Liver (tissue), 3 donors: ENCODE measurements around the gene AFAP1.

ENCODE experiments used
- CTCF ChIP-seq: fragments of 150-350 bp; IDR thresholded peaks from 2 replicates; pipeline ENCODE4 v1.5.1; 2017; ENCODE audit warnings: improper control_type of control experiment, low read depth, low read length; ENCODE audit not compliant: missing input control
- EGR1 ChIP-seq, 2 donors: IDR thresholded peaks; 2 replicates each; pipeline ENCODE4 v1.6.1; 2016 to 2018; ENCODE audit warnings: antibody characterized with exemption in 2 of 2, low read depth in 2 of 2
- RAD21 ChIP-seq, 2 donors: IDR thresholded peaks; 2 replicates each; pipeline ENCODE4 v1.6.1; 2016; ENCODE audit warnings: antibody characterized with exemption in 2 of 2, mild to moderate bottlenecking in 2 of 2
- RXRA ChIP-seq, 2 donors: IDR thresholded peaks; 2 replicates each; pipeline ENCODE4 v1.6.1; 2017 to 2018; ENCODE audit warnings: antibody characterized with exemption in 2 of 2, mild to moderate bottlenecking in 1 of 2
- SP1 ChIP-seq: IDR thresholded peaks from 2 replicates; pipeline ENCODE4 v1.6.1; 2018; ENCODE audit warnings: antibody characterized with exemption, mild to moderate bottlenecking
- TAF1 ChIP-seq: conservative IDR thresholded peaks from 2 replicates; pipeline ENCODE4 v1.6.1; 2016; ENCODE audit warnings: antibody characterized with exemption, mild to moderate bottlenecking
- YY1 ChIP-seq: IDR thresholded peaks from 2 replicates; pipeline ENCODE4 v1.6.1; 2016; ENCODE audit warnings: antibody characterized with exemption, mild to moderate bottlenecking
- ZBTB33 ChIP-seq: IDR thresholded peaks from 2 replicates; pipeline ENCODE4 v1.6.1; 2016; ENCODE audit warnings: antibody characterized with exemption
- donor health status: healthy.
- donor health status: healthy.

- TF ChIP-seq CTCF (no peak), RAD21 (IDR thresholded peaks at IDR 0.05) (no peak), EGR1 (IDR thresholded peaks at IDR 0.05; ENCODE audit: low read depth in 2 of 2) (no peak), TAF1 (no peak), YY1 (no peak), SP1 (no peak), RXRA (IDR thresholded peaks at IDR 0.05) (no peak), ZBTB33 (no peak)
Measured at GRCh38 chr4:7732263-7732662, 207.4 kb downstream of the AFAP1 start.
